ENCODE data around the gene SYNE3.

The SYNE3 gene

DNA sequence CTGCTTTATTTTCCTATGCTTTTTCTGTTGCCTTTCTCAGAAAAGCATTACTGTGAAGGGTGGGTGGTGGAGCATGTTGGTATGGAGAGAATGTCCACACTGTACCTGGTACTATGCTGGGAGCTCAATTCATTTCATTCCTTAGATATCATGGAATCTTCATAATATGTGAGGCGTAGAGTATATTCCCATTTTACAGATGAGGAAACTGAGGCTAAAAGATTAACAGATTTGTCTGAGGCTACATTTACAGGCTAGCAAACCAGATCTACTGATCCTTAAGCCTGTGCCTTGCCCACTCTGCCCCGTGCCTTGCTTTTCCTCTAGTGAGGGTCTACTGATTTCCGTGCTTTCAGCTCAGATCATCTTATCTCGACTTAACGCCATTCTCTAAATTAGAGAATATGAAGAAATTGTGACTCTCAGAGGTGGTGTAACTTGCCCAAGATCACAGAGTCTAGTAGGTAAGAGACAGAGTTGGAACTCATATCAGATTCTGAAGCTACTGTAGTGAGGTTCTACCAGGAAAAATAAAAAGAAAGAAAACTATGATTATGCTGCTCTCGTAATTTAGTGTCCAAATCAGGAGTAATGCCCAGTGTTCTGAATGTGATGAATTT, 23.9 kb upstream of the SYNE3 start:
- no peak for DNase-seq (ENCODE audit: low spot score)

DNA sequence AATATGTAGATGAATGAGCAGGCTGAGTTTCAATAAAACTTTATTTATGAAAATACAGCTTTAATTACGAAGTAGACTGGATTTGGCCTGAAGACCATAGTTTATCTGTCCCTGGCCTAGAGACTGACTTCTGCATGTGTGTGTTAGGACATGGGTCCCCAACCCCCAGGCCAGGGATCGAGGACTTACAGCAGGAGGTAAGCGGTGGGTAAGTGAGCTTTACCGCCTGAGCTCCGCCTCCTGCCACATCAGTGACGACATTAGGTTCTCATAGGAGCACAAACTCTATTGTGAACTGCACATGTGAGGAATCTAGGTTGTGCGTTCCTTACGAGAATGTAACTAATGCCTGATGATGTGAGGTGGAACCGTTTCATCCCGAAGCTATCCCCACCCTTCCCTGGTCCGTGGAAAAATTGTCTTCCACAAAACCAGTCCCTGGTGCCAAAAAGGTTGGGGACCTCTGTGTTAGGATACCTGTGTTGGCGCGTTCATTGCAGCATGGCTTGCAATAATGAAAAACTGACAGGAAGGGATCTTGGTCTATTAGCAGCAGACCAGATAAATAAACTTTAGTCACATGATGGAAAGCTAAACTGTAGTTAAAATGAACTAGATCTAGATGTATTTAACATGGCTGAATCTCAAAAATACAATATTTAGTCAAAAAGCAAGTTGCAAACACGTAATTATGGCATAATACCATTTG, 22.5 kb upstream of the SYNE3 start:
- no peak for DNase-seq (ENCODE audit: low spot score)

DNA sequence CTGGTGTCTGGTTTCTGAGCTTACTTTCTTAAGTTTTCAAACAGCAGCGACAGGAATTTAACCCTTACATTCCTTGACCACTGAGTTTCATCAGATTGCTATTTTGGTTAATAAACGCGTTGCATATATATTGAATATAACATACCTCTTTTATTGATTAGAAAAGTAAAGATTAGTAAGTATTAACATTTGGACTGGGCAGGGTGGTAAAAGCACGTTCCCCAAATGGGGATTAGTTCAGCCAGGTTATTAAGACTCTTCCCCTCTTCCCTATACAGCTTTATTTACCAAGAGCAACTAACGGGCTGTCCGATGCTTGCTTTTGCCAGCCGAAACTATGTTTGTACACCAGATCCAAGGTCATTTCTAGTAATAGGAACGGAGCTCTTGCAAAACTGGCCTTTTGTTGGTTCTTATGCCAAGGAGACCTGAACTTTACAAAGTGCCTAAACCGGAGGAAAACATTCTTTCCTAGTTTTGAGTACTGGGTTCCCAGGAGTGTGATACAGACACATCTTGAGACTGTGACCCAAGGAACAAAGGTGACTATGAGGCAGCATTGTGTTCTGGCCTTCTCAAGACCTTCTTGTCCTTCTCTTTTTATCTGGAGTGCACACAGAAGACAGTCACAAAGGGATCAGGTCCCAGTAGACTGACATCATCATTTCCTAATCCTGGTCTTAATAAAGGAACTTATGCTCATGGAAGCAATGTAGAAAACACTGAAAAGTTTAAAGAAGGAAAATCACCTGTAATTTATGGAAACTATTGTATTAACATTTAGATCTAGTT, 21.0 kb upstream of the SYNE3 start:
- no peak for DNase-seq (ENCODE audit: low spot score)

GRCh38 chr14:95536671-95537070, 20.2 kb upstream of the SYNE3 start:
- no peak for DNase-seq (ENCODE audit: low spot score)

- DNase-seq (ENCODE audit: low spot score), result no peak
Observed at GRCh38 chr14:95536036-95536593, 19.7 kb upstream of the SYNE3 start.

- DNase-seq (ENCODE audit: low spot score), result no peak
Observed at GRCh38 chr14:95535226-95536021, 19.0 kb upstream of the SYNE3 start.

DNA sequence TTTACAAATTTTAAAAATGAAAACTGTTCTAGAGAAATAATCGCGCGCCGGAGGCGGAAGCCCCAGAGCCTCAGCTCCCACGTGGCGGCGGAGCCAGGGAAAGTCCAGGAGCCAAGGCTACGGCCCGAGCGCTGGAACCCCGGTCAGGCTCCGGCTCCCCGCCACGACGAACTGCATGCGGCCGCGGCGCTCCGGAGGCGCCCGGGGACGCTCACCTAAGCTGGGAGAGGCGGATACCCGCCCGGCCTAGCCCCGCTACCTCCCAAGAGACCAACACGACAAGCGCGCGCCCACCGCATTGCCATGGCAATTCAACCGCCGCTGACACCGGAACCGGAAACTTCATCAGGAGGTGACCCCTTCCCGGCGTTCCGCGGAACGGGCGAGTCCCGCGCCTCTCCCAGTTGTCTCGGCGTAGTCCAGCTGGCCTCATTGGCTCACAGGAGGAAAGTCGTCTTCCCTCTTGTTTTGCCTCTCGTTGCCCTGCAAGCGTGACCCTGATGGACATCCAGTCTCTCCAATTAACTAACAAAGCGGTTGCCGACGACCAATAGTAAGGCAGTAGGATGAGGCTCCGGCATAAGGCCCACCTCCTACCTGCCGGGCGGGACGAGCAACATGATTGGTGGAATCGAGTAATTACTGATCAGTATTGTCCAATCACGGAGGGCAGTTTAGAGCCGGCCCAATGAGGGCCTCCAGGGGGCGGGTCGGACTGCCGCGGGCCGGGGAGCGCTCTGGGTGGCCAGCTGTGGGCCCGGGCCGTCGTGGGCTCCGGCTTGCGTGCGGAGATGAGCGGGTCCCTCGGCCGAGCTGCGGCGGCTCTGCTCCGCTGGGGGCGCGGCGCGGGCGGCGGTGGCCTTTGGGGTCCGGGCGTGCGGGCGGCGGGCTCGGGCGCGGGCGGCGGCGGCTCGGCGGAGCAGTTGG, 18.1 kb upstream of the SYNE3 start, which contains the start of gene GLRX5:
Gene GLRX5, plus strand, starts transcription at position 752 of the 927 bp plus-strand sequence. Its CDS starts 40 bp downstream, at position 792.
- DNase-seq (ENCODE audit: low spot score), result peak; percentile 100

DNA sequence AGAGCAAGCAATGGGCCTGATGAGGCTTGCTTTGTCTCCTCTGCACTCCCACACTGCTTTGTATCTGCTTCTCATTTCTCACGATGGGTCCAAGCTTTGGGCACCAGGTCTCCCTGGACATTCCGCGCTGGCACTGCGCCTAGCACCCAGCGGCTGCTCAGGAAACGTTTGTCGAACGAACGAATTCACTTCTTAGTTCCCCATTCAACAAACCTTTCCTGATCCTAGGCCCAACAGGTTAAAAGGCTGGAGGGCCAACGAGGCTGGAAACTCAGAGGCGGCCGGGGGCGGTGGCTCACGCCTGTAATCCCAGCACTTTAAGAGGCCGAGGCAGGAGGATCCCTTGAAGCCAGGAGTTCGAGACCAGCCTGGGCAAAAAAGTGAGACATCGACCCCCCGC, 17.4 kb upstream of the SYNE3 start:
- DNase-seq (ENCODE audit: low spot score), result no peak

GRCh38 chr14:95533391-95533821, 17.0 kb upstream of the SYNE3 start:
- DNase-seq (ENCODE audit: low spot score), result peak; percentile 41

- DNase-seq (ENCODE audit: low spot score), result no peak
Observed at GRCh38 chr14:95531969-95532368, 15.5 kb upstream of the SYNE3 start.

GRCh38 chr14:95531473-95531872, 15.0 kb upstream of the SYNE3 start:
- DNase-seq (ENCODE audit: low spot score), result peak; percentile 66

- no peak for DNase-seq (ENCODE audit: low spot score)
Observed at GRCh38 chr14:95530473-95531276, 14.2 kb upstream of the SYNE3 start.

DNA sequence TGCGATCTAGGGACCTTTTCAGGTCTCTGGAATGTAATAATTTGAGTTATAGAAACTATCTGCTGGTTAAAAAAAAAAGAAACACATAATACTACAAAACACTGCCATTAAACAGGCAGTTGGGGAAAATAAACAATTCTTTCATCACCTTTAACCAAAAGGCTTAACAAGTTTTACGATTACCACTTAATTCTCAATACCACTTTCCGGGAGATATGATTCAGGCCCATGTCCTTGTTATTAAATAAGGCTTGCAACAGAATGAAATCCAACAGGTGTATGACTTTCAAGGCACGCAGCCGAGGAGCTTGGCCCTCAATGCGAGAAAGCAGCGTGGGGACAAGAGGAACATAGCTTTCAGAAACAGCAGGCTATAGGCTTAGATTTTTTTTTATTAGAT, 12.8 kb upstream of the SYNE3 start:
- DNase-seq (ENCODE audit: low spot score), result no peak

DNA sequence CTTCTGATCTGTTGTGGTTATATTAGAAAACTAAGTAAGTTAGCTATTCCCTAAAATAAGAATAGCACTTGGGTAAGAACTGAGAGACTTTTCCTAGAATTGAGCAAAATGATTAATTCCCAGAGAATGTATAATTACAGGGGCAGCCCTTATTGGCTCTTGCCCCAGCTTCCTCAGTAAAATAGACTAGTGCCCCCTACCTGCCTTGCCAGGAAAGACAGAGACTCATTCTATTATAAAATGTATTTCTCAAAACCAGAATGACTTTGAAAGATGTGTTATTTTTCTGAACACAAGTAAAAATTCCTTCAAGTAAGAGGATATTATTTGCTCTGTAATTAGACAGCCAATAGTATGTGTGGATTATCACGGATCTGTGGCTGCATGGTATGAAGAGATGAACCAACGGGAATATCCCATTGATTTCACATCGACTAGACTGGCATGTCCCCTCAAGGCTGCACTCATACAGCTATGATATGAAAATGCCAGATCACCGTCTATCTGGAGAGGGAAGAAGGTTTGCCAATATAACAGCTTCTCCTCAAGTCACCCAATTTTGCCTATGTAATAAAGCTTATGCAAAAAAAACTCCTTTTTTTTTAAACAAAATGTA, 11.0 kb upstream of the SYNE3 start:
- peak; percentile 85 for DNase-seq (ENCODE audit: low spot score)

GRCh38 chr14:95526483-95527386, 10.3 kb upstream of the SYNE3 start:
- DNase-seq (ENCODE audit: low spot score), result no peak

DNA sequence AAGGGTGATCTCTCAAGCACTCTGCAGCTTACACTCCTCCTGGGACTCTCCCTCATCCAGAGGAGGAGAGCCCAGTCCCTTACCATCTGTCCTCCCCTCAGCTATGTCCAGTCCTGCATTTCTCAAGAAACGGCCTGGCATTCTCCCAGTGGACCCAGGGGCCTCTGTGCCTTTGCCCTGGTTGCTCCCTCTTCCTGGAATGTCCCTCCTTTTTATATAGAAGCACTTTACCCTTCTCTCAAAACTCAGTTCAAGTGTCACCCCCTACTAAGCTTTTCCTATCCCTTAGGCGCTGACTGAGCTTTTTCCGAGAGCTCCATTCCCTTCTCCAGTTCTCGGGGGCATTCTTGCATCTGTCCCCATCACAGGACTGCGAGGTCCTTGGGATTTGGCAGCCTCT, 9.5 kb upstream of the SYNE3 start:
- DNase-seq (ENCODE audit: low spot score), result no peak

GRCh38 chr14:95524706-95525512, 8.5 kb upstream of the SYNE3 start:
- DNase-seq (ENCODE audit: low spot score), result no peak
